K562 (cell line): ENCODE results near the gene LIX1L.

Experiments used
- CBFB ChIP-seq: sonication (generic); formaldehyde crosslinking; IDR thresholded peaks from 2 replicates; pipeline ENCODE4 v1.4.0; 2020; ENCODE audit warnings: mild to moderate bottlenecking, missing genetic modification reagents
- EWSR1 ChIP-seq: fragments of 450-650 bp; IDR thresholded peaks from 2 replicates; pipeline ENCODE4 v1.6.1; 2018; ENCODE audit warnings: borderline replicate concordance, mild to moderate bottlenecking, low read depth, moderate library complexity; ENCODE audit not compliant: partially characterized antibody
- EZH2 ChIP-seq: IDR thresholded peaks from 2 replicates; pipeline ENCODE4 v1.6.1; 2012; ENCODE audit warnings: low read depth, mild to moderate bottlenecking, inconsistent platforms, low read length, borderline replicate concordance
- GATAD2A ChIP-seq: fragments of 450-650 bp; IDR thresholded peaks from 2 replicates; pipeline ENCODE4 v1.6.1; 2017
- KLF1 ChIP-seq: fragments of 450-650 bp; IDR thresholded peaks from 2 replicates; pipeline ENCODE4 v1.6.1; 2016; ENCODE audit warnings: missing genetic modification characterization, missing compliant biosample characterization
- NUFIP1 ChIP-seq: fragments of 450-650 bp; IDR thresholded peaks from 2 replicates; pipeline ENCODE4 v1.6.1; 2018; ENCODE audit not compliant: partially characterized antibody
- PCBP2 ChIP-seq: fragments of 200-400 bp; formaldehyde crosslinking; IDR thresholded peaks from 2 replicates; pipeline ENCODE4 v1.6.1; 2018; ENCODE audit warnings: low read length, low read depth, mild to moderate bottlenecking, moderate library complexity; ENCODE audit not compliant: poor library complexity, severe bottlenecking
- ZC3H8 ChIP-seq: fragments of 450-650 bp; IDR thresholded peaks from 2 replicates; pipeline ENCODE4 v1.6.1; 2017
- TF ChIP-seq, protein P1 (sequence below), 3 experiments: IDR thresholded peaks in 2 of 3; conservative IDR thresholded peaks in 1 of 3; 2 replicates each; pipeline ENCODE4 v1.5.1; 2011 to 2012; ENCODE audit warnings: low read length in 3 of 3, mild to moderate bottlenecking in 3 of 3, control low read depth in 2 of 3, improper control_type of control experiment in 1 of 3, inconsistent platforms in 1 of 3, low read depth in 1 of 3, mixed read lengths in 1 of 3, moderate library complexity in 1 of 3; ENCODE audit not compliant: insufficient read depth in 2 of 3
- TF ChIP-seq, protein P2 (sequence below): sonication (generic); formaldehyde crosslinking; IDR thresholded peaks from 2 replicates; pipeline ENCODE4 v1.5.0; 2020; ENCODE audit warnings: missing genetic modification reagents

DNA sequence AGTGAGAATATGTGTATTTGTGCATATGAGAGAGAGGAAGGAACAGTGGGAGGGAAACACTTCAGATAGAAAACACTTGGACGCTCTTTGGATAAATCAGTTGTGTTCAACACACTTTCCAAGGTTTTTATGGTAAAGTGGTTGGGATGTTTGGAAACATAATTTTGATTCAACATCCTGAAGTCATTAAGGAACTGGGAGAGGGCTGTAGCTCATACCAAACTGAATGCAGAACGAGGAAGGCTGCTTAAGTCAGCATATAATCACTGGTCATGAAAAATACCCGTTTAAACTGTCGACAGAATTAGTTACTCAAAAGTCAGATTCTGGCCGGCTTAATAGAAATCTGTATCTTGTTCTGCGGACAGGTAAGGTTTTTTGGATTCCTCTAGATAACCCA lies 14.9 kb downstream of the LIX1L start:
- TF ChIP-seq, protein P1, sequence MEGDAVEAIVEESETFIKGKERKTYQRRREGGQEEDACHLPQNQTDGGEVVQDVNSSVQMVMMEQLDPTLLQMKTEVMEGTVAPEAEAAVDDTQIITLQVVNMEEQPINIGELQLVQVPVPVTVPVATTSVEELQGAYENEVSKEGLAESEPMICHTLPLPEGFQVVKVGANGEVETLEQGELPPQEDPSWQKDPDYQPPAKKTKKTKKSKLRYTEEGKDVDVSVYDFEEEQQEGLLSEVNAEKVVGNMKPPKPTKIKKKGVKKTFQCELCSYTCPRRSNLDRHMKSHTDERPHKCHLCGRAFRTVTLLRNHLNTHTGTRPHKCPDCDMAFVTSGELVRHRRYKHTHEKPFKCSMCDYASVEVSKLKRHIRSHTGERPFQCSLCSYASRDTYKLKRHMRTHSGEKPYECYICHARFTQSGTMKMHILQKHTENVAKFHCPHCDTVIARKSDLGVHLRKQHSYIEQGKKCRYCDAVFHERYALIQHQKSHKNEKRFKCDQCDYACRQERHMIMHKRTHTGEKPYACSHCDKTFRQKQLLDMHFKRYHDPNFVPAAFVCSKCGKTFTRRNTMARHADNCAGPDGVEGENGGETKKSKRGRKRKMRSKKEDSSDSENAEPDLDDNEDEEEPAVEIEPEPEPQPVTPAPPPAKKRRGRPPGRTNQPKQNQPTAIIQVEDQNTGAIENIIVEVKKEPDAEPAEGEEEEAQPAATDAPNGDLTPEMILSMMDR (IDR thresholded peaks at IDR 0.05 in 2 of 3, conservative IDR thresholded peaks at IDR 0.05 in 1 of 3; ENCODE audit: insufficient read depth in 2 of 3, low read depth in 1 of 3, low read length in 3 of 3), result no peak
- TF ChIP-seq CBFB (CRISPR knock-in tag) (no peak), EWSR1 (no peak), NUFIP1 (no peak), ZC3H8 (no peak), GATAD2A (no peak), PCBP2 (no peak), EZH2 (no peak), KLF1 (tag) (no peak)
- TF ChIP-seq, protein P2, sequence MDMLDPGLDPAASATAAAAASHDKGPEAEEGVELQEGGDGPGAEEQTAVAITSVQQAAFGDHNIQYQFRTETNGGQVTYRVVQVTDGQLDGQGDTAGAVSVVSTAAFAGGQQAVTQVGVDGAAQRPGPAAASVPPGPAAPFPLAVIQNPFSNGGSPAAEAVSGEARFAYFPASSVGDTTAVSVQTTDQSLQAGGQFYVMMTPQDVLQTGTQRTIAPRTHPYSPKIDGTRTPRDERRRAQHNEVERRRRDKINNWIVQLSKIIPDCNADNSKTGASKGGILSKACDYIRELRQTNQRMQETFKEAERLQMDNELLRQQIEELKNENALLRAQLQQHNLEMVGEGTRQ, result no peak
